NCI-H1694 (cell line): ENCODE measurements around the gene DRAM2.
"Not testable (repeated sequence)": the region's sequence is repeated elsewhere in the genome, so short reads cannot be mapped to it uniquely, and the experiment has no call there.

ENCODE experiments used
- DNase-seq: peaks from one replicate; lab custom pipeline; 2025; lab: John Stamatoyannopoulos, UW

Gene DRAM2

DNA sequence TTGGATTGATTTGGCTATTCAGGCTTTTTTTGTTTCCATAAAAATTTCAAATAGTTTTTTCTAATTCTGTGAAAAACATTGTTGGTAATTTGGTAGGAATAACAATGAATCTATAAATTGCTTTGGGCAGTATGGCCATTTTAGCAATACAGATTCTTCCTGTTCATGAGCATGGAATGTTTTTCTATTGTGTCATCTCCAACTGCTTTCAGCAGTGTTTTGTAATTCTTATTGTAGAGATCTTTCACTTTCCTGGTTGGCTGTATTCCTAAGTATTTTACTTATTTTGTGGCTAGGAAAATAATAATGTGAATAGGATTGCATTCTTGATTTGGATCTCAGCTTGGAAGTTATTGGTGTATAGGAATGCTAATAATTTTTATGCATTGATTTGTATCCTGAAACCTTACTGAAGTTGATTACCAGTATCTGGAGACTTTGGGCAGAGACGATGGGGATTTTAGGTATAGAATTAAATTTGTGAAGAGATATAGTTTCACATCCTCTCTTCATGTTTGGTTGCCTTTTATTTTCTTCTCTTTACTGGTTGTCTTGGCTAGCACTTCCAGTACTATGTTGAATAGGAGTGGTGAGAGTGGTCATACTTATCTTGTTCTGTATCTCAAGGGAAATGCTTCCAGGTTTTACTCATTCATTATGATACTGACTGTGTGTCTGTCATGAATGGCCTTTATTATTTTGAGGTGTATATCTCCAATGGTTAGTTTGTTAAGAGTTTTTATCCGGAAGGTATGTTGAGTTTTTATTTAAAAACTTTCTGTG lies 57.3 kb downstream of the DRAM2 start:
- no peak for DNase-seq

DNA sequence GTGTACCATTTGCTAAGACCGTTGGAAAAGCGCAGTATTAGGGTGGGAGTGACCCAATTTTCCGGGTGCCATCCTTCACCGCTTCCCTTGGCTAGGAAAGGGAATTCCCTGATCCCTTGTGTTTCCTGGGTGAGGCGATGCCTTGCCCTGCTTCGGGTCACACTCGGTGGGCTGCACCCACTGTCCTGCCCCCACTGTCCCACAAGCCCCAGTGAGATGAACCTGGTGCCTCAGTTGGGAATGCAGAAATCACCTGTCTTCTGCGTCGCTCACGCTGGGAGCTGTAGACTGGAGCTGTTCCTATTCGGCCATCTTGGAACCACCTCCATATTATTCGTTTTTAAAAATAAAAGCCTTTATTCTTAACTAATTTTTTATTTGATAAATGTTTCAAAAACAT lies 60.6 kb downstream of the DRAM2 start:
- DNase-seq: not testable (repeated sequence)

DNA sequence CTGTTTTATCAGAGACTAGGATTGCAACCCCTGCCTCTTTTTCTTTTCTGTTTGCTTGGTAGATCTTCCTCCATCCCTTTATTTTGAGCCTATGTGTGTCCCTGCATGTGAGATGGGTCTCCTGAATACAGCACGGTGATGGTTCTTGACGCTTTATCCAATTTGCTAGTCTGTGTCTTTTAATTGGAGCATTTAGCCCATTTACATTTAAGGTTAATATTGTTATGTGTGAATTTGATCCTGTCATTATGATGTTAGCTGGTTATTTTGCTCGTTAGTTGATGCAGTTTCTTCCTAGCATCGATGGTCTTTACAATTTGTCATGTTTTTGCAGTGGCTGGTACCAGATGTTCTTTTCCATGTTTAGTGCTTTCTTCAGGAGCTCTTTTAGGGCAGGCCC lies 62.6 kb downstream of the DRAM2 start:
- DNase-seq: not testable (repeated sequence)
